Hematopoietic multipotent progenitor cell treated with erythropoietin and hydrocortisone succinate and interleukin-3 and kit ligand, for 4 days (in vitro differentiated cells): ENCODE data around the gene GID8.

Experiments
- DNase-seq: peaks from one replicate; pipeline ENCODE4 v3.0.0-alpha.2; 2015

GID8 gene

GRCh38 chr20:62971211-62971949 lies 33.4 kb downstream of the GID8 start:
- DNase-seq: no peak

- peak; percentile 94 for DNase-seq
Observed at GRCh38 chr20:62971950-62972844, 34.2 kb downstream of the GID8 start.

GRCh38 chr20:62972845-62973745 lies 35.1 kb downstream of the GID8 start:
- no peak for DNase-seq

- DNase-seq: no peak
Observed at GRCh38 chr20:62975251-62975760, 37.4 kb downstream of the GID8 start.

- no peak for DNase-seq
Observed at GRCh38 chr20:62975812-62976508, 38.0 kb downstream of the GID8 start.

- no peak for DNase-seq
Observed at GRCh38 chr20:62976886-62977285, 38.9 kb downstream of the GID8 start.

- peak; percentile 83 for DNase-seq
Observed at GRCh38 chr20:62977613-62978560, 39.9 kb downstream of the GID8 start.

- DNase-seq: peak; percentile 34
Observed at GRCh38 chr20:62978561-62978943, 40.6 kb downstream of the GID8 start.

- peak; percentile 28 for DNase-seq
Observed at GRCh38 chr20:62979310-62979709, 41.4 kb downstream of the GID8 start.

GRCh38 chr20:62979876-62980373 lies 42.0 kb downstream of the GID8 start:
- no peak for DNase-seq

- DNase-seq: no peak
Observed at GRCh38 chr20:62980380-62980960, 42.5 kb downstream of the GID8 start.

- DNase-seq: peak; percentile 79
Observed at GRCh38 chr20:62980970-62981369, 43.0 kb downstream of the GID8 start.

- peak; percentile 75 for DNase-seq
Observed at GRCh38 chr20:62982124-62983075, 44.5 kb downstream of the GID8 start.

- DNase-seq: no peak
Observed at GRCh38 chr20:62983210-62983609, 45.3 kb downstream of the GID8 start.

- no peak for DNase-seq
Observed at GRCh38 chr20:62984666-62985443, 46.9 kb downstream of the GID8 start.

- DNase-seq: no peak
Observed at GRCh38 chr20:62985444-62985778, 47.5 kb downstream of the GID8 start.

GRCh38 chr20:62986257-62986800 lies 48.4 kb downstream of the GID8 start:
- no peak for DNase-seq

GRCh38 chr20:62987114-62987513 lies 49.2 kb downstream of the GID8 start:
- DNase-seq: no peak
